DOHH2 (cell line): ENCODE data around the gene MKRN2.
"Not testable (repeated sequence)": the region's sequence is repeated elsewhere in the genome, so short reads cannot be mapped to it uniquely, and the experiment has no call there.

Source experiments
- H3F3A ChIP-seq: fragments of 200-600 bp; sonication (generic), shearing (Covaris generic); 2 replicates; pipeline ENCODE4 v1.6.0; 2016; ENCODE audit warnings: antibody characterized with exemption, mild to moderate bottlenecking; ENCODE audit not compliant: control insufficient read depth, insufficient read depth
- H3K27ac ChIP-seq: fragments of 200-600 bp; sonication (generic); 2 replicates; pipeline ENCODE4 v1.5.1; 2014; ENCODE audit warnings: low read depth, mild to moderate bottlenecking, low read length, moderate library complexity
- H3K27me3 ChIP-seq: fragments of 200-600 bp; sonication (generic); 2 replicates; pipeline ENCODE4 v1.6.1; 2014; ENCODE audit warnings: mild to moderate bottlenecking, low read length, mixed read lengths; ENCODE audit not compliant: control insufficient read depth
- H3K36me3 ChIP-seq: fragments of 200-600 bp; sonication (generic); 2 replicates; pipeline ENCODE4 v1.6.1; 2014; ENCODE audit warnings: mild to moderate bottlenecking, low read length, moderate library complexity, mixed read lengths; ENCODE audit not compliant: control insufficient read depth
- H3K4me1 ChIP-seq: fragments of 200-600 bp; sonication (generic); 2 replicates; pipeline ENCODE4 v1.6.1; 2014; ENCODE audit warnings: mild to moderate bottlenecking, low read length, mixed read lengths; ENCODE audit not compliant: control insufficient read depth
- H3K4me2 ChIP-seq: fragments of 200-600 bp; sonication (generic); 2 replicates; pipeline ENCODE4 v1.6.0; 2014; ENCODE audit warnings: mild to moderate bottlenecking, low read length, moderate library complexity
- H3K4me3 ChIP-seq: fragments of 200-600 bp; sonication (generic); 2 replicates; pipeline ENCODE4 v1.5.1; 2014; ENCODE audit warnings: mild to moderate bottlenecking, low read length, mixed read lengths
- H3K79me2 ChIP-seq: fragments of 200-600 bp; sonication (generic); 2 replicates; pipeline ENCODE4 v1.6.1; 2014; ENCODE audit warnings: mild to moderate bottlenecking, low read length, mixed read lengths; ENCODE audit not compliant: control insufficient read depth
- H3K9me2 ChIP-seq: fragments of 200-600 bp; sonication (generic); replicated peaks from 2 replicates; pipeline ENCODE4 v1.6.1; 2014; ENCODE audit warnings: mild to moderate bottlenecking, low read length, mixed read lengths; ENCODE audit not compliant: control insufficient read depth
- H3K9me3 ChIP-seq: fragments of 200-600 bp; sonication (generic); 2 replicates; pipeline ENCODE4 v1.6.1; 2014; ENCODE audit warnings: antibody characterized with exemption, low read length, mixed read lengths; ENCODE audit not compliant: control insufficient read depth, insufficient read depth
- H4K20me1 ChIP-seq: fragments of 200-600 bp; sonication (generic); 2 replicates; pipeline ENCODE4 v1.6.0; 2014; ENCODE audit warnings: low read depth, mild to moderate bottlenecking, antibody characterized with exemption, low read length, moderate library complexity; ENCODE audit not compliant: control insufficient read depth, insufficient read depth
- CTCF ChIP-seq: fragments of 200-600 bp; sonication (generic); IDR thresholded peaks from one replicate; pipeline ENCODE4 v1.5.1; 2014; ENCODE audit warnings: antibody characterized with exemption, mild to moderate bottlenecking, low read depth, low read length; ENCODE audit not compliant: poor library complexity, severe bottlenecking
- EZH2phosphoT487 ChIP-seq: fragments of 200-600 bp; sonication (generic); IDR thresholded peaks from 2 replicates; pipeline ENCODE4 v1.6.1; 2017; ENCODE audit warnings: borderline replicate concordance, mild to moderate bottlenecking, antibody characterized with exemption, low read length, moderate library complexity, mixed read lengths

The MKRN2 gene

GRCh38 chr3:12532182-12532581 is 24.7 kb upstream of the MKRN2 start:
- no peaks in the 10 kb centered on the region for H3K27me3 ChIP-seq
- no peaks in the 10 kb centered on the region for H3F3A ChIP-seq
- H3K4me2 ChIP-seq, result no peak overlapping the region
- H3K9me3 ChIP-seq, result no peaks in the 10 kb centered on the region
- TF ChIP-seq CTCF (no peak), EZH2phosphoT487 (no peak)
- no peaks in the 10 kb centered on the region for H3K9me2 ChIP-seq
- peaks cover 44% of the 10 kb centered on the region for H3K36me3 ChIP-seq
- H3K4me3 ChIP-seq, result no peak overlapping the region
- H4K20me1 ChIP-seq, result no peaks in the 10 kb centered on the region
- H3K79me2 ChIP-seq, result no peaks in the 10 kb centered on the region
- H3K27ac ChIP-seq, result no peak overlapping the region
- no peaks in the 10 kb centered on the region for H3K4me1 ChIP-seq

GRCh38 chr3:12536423-12536822 is 20.5 kb upstream of the MKRN2 start:
- H3K9me3 ChIP-seq, result no peaks in the 10 kb centered on the region
- no peak overlapping the region for H3K4me3 ChIP-seq
- no peaks in the 10 kb centered on the region for H3K4me1 ChIP-seq
- H3K36me3 ChIP-seq, result peaks cover 16% of the 10 kb centered on the region
- TF ChIP-seq EZH2phosphoT487 (no peak), CTCF (no peak)
- no peaks in the 10 kb centered on the region for H4K20me1 ChIP-seq
- H3K79me2 ChIP-seq, result no peaks in the 10 kb centered on the region
- no peaks in the 10 kb centered on the region for H3F3A ChIP-seq
- H3K9me2 ChIP-seq, result no peaks in the 10 kb centered on the region
- H3K4me2 ChIP-seq, result no peak overlapping the region
- no peaks in the 10 kb centered on the region for H3K27me3 ChIP-seq
- H3K27ac ChIP-seq, result no peak overlapping the region

- Histone ChIP-seq H3F3A (0 out of 2 replicates have a peak, but pooled peaks cover 2% of the 10 kb centered on the region), H3K79me2 (no peaks in the 10 kb centered on the region), H3K27ac (no peak overlapping the region), H3K4me1 (no peaks in the 10 kb centered on the region), H3K36me3 (no peaks in the 10 kb centered on the region; the same call in 1 of the 2 replicates), H3K4me2 (no peak overlapping the region), H3K4me3 (no peak overlapping the region), H3K27me3 (no peaks in the 10 kb centered on the region), H4K20me1 (no peaks in the 10 kb centered on the region), H3K9me2 (no peaks in the 10 kb centered on the region), H3K9me3 (no peaks in the 10 kb centered on the region)
- TF ChIP-seq EZH2phosphoT487 (no peak), CTCF (peak; percentile 46)
Observed at GRCh38 chr3:12541625-12542024, 15.3 kb upstream of the MKRN2 start.

GRCh38 chr3:12543497-12543896 is 13.4 kb upstream of the MKRN2 start:
- not testable (repeated sequence) for H3K4me3 ChIP-seq, H3K36me3 ChIP-seq, H3K9me2 ChIP-seq, H3K27me3 ChIP-seq, H3K79me2 ChIP-seq, H3F3A ChIP-seq, H4K20me1 ChIP-seq, H3K4me2 ChIP-seq, H3K9me3 ChIP-seq, H3K4me1 ChIP-seq, H3K27ac ChIP-seq
